ENCODE results near the gene TVP23B.
"Not testable (repeated sequence)": the region's sequence is repeated elsewhere in the genome, so short reads cannot be mapped to it uniquely, and the experiment has no call there.

DNA sequence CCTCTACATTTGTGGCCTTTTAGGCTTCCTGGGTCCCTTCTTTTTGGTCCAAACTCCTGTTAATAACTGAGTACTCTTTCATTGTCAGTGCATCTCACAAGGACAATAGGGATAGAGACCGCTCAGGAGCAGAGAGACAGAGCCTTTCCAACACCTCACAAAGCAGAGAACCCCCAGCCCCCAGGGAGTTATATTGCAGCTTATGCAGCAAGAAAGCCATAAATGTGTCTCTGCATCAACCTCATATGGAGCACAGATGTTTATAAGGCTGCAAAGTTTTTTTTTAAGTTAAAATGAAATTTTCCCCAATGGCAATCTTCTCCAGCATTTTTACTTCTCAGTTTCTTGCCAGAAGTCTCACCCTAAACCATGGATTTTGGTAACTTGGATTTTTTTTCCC, 30.7 kb upstream of the TVP23B start:
- TF ChIP-seq POLR2A (IDR thresholded peaks at IDR 0.05): not testable (repeated sequence)
- TF ChIP-seq, protein P1, sequence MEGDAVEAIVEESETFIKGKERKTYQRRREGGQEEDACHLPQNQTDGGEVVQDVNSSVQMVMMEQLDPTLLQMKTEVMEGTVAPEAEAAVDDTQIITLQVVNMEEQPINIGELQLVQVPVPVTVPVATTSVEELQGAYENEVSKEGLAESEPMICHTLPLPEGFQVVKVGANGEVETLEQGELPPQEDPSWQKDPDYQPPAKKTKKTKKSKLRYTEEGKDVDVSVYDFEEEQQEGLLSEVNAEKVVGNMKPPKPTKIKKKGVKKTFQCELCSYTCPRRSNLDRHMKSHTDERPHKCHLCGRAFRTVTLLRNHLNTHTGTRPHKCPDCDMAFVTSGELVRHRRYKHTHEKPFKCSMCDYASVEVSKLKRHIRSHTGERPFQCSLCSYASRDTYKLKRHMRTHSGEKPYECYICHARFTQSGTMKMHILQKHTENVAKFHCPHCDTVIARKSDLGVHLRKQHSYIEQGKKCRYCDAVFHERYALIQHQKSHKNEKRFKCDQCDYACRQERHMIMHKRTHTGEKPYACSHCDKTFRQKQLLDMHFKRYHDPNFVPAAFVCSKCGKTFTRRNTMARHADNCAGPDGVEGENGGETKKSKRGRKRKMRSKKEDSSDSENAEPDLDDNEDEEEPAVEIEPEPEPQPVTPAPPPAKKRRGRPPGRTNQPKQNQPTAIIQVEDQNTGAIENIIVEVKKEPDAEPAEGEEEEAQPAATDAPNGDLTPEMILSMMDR (IDR thresholded peaks at IDR 0.05): not testable (repeated sequence)
